Activated T-helper 9 cell treated with anti-CD3 and anti-CD28 coated beads, Interleukin-2, amount 50 U/mL, for 16 hours (primary cell): ENCODE data around the gene DGKG.

Experiments used
- DNase-seq: peaks from one replicate; pipeline ENCODE4 v3.0.0-alpha.2; 2020; ENCODE audit warnings: low read depth

The DGKG gene

DNA sequence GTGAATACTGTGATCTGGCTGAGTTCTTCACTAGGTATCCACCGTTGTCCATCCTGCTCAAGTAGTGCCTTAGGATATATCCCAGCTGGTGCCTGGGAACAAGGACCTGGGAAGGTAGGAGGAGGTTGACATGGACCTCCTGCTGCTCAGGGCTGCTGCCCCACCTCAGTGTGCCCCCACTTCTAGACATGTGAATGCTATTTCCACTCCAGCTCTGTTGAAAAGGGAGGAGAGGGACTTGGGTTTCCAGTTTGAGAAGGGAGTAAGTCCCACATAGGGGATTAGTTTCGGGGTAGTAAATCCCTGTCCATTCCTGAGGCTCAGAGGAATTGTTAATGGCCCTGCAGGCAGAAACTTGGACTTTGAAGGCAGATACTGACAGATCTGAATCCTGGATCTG, 220.2 kb downstream of the DGKG start:
- no peak for DNase-seq

DNA sequence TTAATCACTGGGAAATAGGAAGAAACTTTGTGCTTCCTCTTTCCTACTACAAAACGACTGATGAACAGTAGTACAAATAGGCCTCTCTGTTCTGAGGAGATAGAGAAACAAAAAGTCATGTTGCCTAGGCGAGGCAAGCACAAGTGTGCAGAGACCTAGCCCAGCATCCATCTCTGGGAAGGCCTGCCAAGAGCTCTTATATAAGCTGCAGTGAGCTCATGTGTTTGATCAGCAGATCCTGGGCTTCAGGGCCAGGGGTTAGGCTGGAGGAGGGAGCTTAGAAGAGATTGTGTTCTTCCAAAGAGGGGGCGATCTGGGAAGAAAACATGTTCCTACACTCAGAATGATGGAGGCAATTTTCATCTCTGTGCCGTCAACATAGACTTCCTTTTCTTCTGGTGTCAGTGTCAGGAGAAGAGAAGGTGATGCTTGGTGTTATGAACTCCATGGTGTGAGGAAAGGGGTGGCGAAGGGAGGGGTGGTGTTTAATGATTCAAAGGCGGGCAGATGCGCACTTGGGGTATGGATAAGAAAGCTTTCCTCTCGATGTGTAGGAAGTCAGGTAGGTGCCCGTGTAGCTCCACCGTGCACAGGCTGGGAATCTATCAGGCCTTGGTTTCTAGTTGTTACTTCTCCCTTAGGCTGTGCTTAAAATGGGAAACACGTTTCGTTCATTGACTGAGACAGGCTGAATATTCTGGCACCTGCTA, 223.6 kb downstream of the DGKG start:
- no peak for DNase-seq

DNA sequence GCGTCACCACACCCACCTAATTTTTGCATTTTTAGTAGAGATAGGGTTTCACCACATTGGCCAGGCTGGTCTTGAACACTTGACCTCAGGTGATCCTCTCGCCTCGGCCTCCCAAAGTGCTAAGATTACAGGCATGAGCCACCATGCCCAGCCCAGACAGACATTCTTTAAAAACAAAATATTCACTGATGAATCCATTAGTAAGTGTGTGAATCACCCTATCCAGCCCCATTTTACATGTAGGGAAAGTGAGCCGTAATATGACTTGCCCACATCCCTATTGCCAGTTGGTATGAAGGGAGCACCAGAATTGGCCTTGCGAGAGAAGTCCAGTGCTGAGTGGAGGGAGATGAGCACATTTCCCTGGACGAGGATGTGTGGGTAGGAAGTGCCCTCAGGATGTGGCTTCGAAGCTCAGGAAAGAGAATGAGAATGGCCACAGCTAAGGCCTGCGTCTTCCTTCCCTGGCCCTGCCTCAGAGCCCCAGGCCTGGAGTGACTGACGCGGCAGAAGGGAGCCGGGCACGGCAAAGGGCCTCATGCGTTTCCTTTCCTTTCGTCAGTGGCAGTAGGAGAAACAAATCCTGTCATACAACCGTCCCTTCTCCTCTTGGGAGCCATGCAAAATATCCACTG, 224.9 kb downstream of the DGKG start:
- no peak for DNase-seq

DNA sequence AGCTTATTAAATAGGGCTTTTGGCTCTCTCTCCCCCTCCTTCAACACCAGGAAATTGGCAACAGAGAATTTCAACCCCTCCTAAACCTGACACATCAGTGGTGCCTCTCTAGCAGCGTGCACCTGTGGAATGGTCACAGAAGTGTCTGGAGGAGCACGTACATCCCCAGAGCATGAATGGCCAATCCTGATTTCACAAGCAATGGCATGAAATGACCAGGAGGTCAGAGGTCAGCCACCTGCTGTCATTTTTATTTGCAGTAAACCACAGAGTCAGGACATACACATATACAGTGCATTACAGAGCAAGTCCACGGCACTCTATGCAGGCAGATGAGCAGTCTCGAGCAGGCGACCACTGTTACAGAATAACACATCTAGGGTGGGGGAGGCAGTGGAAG, 228.1 kb downstream of the DGKG start:
- no peak for DNase-seq

DNA sequence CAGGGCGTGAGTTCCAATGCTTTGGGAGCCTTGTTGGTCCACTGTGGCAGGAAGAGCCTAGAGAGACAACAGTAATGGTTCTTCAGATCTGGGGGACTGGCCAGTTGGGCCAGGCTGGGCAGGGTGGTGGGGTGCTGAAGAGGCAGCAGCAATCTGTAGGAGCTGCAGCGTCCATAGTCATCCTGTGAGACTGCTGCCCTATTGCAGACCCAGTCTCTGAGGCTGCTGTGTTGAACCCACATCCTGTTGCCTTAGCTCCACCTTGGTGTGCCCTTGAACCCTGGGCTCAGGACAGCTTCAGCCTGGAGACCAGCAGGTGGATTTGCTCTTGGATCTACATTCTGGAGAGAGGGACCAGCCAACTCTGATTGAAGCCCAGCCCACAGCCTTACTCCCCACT, 229.5 kb downstream of the DGKG start:
- DNase-seq, result no peak

DNA sequence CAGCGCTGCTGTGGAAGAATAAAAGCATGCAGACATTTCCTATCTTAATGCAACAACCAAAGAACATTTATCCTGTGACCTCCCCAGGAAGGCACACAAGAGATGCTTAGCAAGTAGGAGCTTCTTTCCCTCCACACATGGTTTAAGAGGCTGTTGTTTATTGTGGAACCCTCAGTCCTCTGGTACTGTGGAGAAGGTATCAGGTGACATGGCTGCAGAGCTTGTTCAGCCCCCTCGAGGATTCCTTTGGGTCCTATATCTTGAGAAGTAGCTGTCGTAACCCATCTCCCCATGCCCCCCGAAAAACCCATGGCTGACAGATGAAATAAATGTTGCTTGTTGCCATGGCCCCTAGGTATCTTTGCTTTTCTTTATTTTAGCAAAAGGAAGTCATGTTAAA, 232.8 kb downstream of the DGKG start:
- no peak for DNase-seq

DNA sequence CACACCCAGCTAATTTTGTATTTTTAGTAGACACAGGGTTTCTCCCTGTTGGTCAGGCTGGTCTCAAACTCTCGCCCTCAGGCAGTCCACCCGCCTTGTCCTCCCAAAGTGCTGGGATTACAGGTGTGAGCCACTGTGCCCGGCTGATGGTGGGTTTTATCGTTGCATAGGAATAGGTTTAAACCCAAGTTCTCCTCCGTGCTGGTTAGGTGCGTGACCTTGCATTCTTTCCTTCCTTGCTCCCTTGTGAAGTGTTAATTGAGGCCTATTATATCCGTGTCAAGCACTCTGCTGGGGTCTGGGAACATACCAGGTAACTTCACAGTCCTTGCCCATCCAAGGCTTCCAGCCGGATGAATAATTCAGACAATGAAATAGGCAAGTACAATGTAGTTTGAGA, 233.9 kb downstream of the DGKG start:
- DNase-seq, result no peak

DNA sequence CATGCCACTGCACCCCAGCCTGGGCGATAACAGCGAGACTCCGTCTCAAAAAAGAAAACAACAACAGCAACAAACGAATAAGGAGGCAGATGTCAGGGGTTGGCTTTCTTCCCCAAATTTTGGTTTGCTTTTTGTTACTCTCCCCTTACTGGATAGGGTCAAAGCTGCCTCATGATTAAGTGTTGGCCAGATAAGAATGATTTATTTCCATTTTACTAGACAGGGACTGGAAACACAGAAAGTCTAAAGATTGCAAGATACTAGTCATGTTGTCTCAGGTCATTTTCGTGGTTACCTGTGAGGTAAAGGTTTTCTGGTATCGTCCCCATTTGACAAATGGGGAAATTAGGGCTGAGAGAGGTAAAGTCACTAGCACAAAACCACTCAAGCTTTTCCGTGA, 234.6 kb downstream of the DGKG start:
- DNase-seq, result no peak

DNA sequence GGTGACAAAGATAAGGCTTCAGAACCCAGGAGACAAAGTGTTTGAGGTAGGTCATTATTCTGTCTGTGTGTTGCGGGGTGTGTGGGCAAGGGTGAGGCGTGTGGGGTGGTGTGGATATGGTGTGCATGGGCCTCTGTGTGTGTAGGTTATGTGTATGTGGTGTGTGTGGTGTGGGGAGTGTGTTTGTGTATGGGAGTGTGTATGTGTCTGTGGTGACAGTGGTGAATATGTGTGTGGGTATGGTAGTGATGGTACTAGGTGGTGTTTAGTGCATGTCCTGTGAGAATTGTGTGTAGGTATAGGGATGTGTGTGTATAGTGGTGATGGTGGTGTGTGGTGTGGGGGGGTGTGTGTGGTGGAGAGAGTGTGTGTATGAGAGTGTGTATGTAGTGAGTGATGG, 236.9 kb downstream of the DGKG start:
- DNase-seq, result no peak

DNA sequence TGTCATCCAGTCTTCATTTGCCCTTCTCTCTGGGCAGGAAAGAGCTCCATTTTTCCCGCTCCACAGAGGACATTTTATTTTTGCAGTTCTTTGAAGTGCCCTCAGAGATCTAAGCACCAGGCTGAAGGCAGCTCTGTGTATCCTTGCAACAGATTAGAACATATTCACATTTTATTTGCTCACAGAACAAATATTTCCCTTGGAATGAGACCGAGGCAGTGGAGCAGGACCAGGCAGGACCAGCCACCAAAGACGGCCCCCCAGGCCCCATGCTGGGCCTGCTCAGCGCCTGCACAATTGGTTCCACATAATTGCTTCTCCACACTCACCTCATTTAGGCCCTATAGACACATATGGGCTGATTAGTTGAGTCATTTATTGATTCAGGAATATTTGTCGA, 237.4 kb downstream of the DGKG start:
- no peak for DNase-seq

DNA sequence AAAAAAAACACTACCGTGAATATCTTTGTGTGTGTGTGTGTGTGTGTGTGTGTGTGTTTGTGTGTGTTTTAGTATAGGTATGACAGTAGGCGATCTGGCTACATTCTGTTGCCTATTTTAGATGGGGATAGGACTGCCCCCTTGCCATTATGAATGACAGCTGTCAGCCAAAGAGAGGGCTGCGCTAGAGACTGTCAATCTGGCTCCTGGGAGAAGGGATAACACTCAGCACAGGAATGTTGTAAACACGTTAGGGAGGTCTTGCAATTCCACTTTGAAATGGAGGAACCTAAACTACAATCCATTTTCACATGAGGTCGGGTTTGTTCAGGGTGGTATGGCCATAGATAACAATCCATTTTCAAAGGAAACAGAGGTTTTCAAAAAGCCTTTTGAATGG, 239.0 kb downstream of the DGKG start:
- DNase-seq, result no peak

DNA sequence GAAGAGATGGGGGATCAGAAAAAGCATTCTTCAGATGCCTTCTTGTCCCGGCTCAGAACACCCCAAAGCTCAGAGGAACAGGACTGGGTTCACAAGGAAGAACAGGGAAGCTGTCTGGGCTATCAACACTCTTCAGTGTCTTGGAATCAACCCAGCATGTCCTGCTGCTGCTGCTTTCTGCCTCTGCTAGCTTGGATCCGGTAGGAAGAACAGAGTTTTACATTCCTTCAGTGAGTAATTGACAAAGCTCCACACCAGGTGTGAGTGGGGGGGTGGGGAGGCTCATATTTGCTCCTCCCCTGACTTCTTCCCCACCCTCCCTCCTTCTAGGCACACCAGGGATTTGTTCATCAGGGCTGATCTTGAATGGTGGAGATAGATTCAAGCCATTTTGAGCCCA, 240.1 kb downstream of the DGKG start:
- no peak for DNase-seq

DNA sequence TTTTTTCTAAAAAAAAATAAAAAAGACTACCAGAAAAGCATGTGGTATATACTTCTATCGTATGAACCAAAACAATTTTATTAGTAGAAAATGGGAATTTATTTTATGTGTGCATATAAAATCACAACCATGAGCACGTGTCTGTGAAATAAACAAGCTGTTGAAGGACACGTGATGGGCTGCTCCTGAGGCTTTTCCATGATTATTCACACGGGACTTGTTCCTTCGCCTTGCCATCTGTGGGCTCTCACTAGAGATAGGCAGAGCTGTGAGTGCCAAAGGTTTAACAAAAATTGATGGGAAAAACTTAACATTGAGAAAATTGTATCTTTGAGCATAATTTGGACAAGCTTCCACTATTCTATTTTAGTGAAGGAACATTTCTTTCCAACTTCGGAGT, 240.8 kb downstream of the DGKG start:
- no peak for DNase-seq

DNA sequence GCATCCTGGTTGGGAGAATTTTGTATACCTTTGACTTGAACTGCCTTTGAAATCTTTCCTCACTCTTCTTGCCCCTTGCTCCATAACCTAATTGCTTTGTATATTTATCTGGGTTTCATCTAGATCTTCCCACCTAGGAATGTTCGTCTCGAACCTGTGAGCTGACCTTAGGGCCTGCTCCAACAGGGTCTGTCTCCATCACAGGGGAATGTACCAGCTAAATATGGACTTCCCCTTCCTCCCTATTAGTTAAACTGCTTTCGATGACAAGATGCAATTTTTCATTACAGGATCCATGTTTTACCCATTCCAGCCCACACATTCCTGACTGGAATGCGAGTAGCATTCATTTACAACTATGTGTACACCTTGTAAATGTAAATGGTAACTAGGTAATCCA, 242.5 kb downstream of the DGKG start:
- DNase-seq, result no peak

DNA sequence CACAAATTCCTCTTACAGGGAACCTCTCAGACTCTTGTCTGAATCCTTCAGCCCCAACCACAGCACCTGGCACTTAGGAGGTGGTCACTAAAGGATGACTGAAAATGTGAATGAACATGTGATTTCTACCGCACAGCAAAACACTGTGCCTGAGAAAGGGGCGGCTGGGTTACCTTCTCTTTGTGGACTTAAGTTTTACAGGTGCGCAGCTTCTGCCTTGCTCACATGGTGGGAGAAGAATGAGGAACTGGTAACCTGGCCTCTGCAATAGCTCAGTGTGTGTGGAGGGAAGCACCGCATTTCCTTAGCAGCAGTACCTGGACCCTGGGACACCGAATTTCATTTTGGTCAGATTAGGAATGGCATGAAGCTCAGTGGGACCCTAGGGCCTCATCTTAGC, 243.3 kb downstream of the DGKG start:
- no peak for DNase-seq

DNA sequence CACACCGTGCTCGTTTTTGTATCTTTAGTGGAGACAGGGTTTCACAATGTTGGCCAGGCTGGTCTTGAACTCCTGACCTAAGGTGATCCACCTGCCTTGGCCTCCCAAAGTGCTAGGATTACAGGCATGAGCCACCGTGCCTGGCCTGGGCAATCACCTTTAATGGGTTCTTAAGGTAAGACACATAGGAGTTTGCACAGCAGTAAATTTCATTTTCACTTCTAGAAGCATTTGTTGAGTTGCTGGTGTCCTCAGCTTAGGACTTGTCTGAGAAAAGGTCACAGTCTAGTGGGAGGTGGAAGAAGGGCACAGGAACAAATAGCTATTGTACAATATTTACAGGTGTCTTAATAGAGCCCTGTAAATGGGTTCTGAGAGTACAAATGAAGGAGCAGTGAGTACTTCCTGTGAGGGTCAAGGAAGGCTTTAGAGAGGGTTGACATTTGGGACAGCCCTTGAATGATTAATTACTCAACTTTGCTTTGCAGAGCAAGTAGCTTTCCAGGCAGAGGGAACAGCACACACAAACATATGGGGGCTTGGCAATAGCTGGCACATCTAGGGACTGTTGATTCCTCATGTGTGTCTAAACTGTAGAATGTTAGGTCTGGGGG, 244.4 kb downstream of the DGKG start:
- DNase-seq, result no peak

DNA sequence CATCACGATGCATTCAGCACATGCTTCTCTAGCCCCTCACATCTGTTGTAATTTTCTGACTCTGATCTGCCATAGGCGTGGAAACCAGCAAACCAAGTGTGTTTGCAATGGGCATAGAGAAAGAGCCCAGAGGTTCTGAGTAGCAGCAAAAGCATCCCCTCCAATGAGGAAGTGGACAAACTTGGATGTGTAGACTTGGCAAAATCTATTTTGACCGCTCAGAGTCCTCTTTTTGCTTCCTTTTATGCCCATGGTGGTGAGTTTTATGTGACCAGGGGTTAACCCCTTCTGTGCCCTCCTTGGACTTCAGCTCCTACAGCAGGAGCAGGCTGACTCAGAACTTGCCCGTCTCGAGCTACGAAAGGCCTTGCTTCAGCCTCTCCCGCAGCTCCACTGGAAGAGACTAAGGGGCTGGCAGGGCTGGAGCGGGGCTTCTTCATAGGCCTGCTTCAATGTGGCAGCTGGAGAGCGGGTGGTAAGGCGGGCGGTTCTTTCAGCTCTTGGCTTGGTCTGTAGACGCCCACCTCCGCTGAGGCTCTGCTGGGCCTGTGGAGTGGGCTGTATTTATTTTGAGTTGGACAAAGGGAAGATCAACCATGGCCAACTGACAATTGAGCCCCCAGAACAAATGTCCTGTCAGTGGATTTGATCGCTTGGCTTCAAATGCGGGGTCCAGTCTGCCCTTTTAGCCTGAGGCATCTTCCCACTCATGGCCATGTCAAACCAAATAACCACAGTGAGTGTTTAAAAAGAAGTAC, 246.6 kb downstream of the DGKG start:
- no peak for DNase-seq

DNA sequence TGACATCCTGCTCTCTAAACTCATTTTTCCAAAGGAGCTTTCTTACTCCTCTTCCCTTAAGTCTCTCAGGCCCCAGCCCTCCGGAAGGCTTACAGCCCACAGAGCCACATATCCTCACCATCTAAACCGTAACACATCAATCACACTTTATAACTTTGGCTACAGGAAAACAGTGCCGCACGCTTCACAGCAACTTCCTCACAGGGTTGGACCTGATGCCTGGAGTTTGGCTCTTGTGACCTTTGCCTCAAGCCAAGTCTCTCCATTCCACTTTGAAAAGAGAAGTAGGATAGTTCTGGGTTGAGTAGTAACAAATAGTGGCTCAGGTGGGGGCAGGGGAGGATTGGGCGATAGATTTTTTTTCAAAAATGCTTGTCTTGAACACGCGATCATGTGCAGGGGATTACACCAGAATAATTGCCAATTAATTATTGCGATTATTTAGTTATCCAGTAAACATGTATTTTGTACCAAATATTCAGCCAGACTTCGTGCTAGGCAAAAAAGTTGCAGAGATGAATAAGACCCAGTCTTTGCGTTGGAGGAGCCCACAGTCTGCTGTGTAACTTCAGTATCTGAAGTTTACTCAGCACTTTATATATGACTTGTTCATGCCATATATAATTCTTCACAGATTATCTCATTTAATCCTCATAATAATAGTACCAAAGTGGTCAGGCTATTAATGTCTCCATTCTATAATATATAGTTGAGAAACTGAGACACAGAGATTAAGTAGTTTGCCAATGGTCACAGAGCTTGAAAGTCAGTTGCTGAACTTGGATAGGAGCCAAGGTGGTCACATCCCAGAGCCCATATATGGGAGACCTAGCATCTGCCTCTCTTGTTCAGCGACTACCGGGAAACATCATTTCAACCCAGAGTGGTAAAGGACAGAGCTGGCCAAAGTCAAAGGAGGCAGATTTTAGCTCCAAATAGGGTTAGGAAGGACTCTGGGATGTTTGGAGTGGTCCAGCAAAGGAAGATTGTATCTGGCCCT, 250.8 kb downstream of the DGKG start:
- no peak for DNase-seq

DNA sequence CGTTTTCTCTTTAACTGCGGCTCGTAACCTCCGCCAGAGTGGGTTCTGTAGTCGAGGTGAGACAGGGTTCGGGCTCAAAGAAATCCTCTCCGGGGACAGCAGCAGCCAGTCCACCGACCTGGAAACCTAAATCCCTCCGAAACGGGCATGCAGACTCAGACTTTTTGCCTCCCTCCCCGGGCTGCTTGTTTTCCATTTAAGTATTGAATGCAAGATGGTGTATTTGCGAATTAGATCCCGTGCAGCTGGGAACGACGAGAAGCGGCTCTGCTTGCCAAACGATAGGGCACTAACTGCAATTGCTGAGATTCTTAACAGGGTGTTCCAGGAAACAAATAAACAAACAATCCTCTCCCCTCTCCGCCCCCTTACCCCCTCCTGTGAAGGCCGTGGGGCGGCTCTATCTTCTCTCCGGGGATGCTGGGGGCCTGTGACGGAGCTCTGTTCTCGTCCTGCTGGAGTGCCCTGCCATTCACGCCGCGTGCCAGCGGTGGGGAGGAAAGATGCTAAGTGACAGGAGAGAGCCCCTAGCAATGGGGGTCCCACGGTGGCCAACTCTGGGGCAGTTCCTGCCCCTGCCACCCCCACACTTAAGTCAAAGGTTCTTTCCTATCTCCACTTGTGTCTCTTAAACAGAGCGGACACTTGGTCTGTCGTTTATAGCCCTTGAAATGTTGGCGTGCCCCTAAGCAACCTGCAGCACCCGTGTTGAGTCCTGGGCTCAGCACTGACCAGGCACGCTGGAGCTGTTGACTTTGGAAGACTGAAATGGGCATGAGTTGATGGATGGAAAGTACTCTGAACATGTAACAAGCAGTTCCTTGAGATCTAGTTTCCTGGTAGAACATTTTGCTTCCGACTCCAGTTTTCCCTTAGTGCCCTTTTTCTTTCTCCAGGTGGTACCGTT, 251.9 kb downstream of the DGKG start:
- DNase-seq, result no peak
